A549 (cell line): ENCODE data around the gene ARHGAP44.

Experiments used
- EP300 ChIP-seq, 2 experiments: fragments of >200 bp; sonication (Bioruptor Twin); formaldehyde crosslinking; IDR thresholded peaks; 2 replicates in 1 of 2; 3 replicates in 1 of 2; pipeline ENCODE4 v1.6.1; 2016 to 2017
- RCOR1 ChIP-seq: fragments of 150-350 bp; IDR thresholded peaks from 2 replicates; pipeline ENCODE4 v1.6.1; 2014; ENCODE audit warnings: antibody characterized with exemption, low read length, low read depth
- TF ChIP-seq, protein P1 (sequence below): fragments of 450-650 bp; IDR thresholded peaks from 2 replicates; pipeline ENCODE4 v1.6.1; 2014; ENCODE audit warnings: antibody characterized with exemption
- TF ChIP-seq, protein P2 (sequence below): fragments of >200 bp; sonication (Bioruptor Twin); formaldehyde crosslinking; IDR thresholded peaks from 3 replicates; pipeline ENCODE4 v1.5.1; 2016
- TF ChIP-seq, protein P3 (sequence below): fragments of 250-450 bp; sonication (Bioruptor Pico); IDR thresholded peaks from 2 replicates; pipeline ENCODE4 v1.5.0; 2021; ENCODE audit warnings: mild to moderate bottlenecking, moderate library complexity, borderline replicate concordance

DNA sequence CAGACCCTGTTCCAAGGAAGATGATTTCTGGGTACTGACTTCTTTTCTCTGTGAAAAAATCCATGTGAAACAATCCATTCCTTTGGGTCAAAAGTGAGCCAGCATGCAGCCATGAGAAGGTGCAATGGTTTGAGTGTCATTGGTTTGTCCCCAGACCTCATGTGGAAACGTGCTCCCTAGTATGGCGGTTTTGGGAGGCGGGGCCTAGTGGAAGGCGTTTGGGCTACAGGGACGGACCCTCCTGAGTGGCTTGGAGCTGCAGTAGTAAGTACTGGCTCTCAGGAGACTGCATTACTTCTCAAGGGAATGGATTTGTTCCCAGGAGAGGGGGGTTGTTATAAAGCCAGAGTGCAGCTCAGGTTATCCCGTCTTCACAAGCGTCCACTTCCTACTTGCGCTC, 209.2 kb downstream of the ARHGAP44 start:
- TF ChIP-seq, protein P1, sequence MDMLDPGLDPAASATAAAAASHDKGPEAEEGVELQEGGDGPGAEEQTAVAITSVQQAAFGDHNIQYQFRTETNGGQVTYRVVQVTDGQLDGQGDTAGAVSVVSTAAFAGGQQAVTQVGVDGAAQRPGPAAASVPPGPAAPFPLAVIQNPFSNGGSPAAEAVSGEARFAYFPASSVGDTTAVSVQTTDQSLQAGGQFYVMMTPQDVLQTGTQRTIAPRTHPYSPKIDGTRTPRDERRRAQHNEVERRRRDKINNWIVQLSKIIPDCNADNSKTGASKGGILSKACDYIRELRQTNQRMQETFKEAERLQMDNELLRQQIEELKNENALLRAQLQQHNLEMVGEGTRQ = no peak
- TF ChIP-seq, protein P2, sequence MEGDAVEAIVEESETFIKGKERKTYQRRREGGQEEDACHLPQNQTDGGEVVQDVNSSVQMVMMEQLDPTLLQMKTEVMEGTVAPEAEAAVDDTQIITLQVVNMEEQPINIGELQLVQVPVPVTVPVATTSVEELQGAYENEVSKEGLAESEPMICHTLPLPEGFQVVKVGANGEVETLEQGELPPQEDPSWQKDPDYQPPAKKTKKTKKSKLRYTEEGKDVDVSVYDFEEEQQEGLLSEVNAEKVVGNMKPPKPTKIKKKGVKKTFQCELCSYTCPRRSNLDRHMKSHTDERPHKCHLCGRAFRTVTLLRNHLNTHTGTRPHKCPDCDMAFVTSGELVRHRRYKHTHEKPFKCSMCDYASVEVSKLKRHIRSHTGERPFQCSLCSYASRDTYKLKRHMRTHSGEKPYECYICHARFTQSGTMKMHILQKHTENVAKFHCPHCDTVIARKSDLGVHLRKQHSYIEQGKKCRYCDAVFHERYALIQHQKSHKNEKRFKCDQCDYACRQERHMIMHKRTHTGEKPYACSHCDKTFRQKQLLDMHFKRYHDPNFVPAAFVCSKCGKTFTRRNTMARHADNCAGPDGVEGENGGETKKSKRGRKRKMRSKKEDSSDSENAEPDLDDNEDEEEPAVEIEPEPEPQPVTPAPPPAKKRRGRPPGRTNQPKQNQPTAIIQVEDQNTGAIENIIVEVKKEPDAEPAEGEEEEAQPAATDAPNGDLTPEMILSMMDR = no peak
- no peak for TF ChIP-seq EP300 (IDR thresholded peaks at IDR 0.05)
- TF ChIP-seq, protein P3, sequence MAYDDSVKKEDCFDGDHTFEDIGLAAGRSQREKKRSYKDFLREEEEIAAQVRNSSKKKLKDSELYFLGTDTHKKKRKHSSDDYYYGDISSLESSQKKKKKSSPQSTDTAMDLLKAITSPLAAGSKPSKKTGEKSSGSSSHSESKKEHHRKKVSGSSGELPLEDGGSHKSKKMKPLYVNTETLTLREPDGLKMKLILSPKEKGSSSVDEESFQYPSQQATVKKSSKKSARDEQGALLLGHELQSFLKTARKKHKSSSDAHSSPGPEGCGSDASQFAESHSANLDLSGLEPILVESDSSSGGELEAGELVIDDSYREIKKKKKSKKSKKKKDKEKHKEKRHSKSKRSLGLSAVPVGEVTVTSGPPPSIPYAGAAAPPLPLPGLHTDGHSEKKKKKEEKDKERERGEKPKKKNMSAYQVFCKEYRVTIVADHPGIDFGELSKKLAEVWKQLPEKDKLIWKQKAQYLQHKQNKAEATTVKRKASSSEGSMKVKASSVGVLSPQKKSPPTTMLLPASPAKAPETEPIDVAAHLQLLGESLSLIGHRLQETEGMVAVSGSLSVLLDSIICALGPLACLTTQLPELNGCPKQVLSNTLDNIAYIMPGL = no peak
- TF ChIP-seq RCOR1 = no peak
